ENCODE measurements around the gene MCM5.
"Not testable (repeated sequence)": the region's sequence is repeated elsewhere in the genome, so short reads cannot be mapped to it uniquely, and the experiment has no call there.

MCM5 gene

DNA sequence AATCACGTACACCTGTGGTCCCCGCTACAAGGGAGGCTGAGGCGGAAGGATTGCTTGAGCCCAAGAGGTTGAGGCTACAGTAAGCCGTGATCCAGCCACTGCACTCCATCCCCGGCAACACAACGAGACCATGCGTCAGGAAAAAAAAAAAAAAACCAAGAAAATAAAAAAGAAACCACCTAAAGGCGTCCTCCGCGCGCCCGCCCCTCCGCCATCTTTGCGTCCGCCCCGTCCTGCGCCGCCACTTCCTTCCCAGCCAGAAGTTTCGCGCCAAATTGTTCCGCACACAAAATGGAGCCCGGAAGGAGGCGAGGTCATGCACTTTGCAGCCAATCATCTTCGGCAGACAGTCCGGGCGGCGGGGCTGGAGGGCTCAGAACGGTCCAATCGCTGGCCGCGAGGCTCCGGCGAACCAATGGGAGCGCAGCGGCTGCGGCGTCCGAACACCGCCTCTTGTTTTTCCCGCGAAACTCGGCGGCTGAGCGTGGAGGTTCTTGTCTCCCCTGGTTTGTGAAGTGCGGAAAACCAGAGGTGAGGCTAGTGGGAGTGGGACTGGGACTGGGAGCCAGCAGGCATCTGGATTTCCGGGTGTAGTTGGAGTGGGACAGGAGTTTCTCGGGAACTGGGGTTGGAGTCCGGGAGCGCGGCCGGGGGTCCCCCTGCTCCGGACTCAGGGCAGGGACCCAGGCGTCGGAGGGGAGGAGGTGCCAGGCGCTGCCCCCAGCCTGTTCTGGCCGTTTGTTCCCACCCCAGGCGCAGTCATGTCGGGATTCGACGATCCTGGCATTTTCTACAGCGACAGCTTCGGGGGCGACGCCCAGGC lies at the start of gene MCM5:
MCM5 (plus strand) TSS at position 463 of the 823 bp plus-strand sequence; CDS start at position 762, 299 bp downstream.
- DNase-seq, result peak; percentile 27

DNA sequence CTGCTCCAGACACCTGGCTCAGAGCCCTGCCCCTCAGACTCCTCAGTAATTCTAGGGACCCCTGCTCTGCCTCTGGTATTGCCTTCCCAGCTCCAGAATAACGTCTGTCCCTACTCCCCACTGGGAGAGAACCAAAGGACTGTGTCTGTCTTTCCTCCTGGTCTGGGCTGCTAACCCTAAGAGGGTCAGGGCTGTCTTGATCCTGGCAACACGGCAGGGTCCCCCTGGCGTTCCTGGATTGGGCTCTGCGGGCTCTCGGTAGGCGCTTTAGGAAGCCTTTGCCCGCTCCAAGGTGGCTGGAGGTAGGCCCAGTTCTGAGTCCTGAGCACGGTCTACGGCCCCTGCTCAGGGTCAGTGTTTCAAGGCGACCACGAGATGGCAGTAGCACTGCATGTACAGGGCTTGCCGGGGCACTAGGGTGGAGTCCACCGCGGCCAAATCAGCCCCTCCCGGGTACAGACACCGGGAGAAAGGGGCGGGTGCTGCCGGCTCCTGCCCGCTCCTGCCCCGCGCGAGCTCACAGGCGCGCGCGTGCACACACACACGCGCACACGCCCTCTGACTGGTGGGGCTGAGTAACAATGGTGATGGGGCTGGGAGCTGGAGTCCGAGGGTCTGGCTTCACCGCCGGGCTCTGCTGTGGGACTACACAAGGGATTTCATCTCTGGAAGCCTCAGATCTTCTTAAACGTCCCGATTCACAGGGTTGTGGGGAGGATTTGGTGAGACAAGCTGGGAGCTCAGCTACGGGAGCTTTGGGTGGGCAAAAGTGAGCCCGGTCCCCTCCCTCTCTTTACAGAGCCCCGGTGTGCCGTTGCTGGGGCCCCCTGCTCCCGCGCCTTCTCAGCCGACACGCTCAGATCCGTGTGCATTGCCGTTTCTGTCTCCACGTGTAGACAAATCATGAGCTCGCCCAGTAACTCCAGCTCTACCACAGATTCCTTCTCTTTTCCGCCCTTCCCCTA lies 49.1 kb upstream of the MCM5 start:
- peak; percentile 27 for DNase-seq

DNA sequence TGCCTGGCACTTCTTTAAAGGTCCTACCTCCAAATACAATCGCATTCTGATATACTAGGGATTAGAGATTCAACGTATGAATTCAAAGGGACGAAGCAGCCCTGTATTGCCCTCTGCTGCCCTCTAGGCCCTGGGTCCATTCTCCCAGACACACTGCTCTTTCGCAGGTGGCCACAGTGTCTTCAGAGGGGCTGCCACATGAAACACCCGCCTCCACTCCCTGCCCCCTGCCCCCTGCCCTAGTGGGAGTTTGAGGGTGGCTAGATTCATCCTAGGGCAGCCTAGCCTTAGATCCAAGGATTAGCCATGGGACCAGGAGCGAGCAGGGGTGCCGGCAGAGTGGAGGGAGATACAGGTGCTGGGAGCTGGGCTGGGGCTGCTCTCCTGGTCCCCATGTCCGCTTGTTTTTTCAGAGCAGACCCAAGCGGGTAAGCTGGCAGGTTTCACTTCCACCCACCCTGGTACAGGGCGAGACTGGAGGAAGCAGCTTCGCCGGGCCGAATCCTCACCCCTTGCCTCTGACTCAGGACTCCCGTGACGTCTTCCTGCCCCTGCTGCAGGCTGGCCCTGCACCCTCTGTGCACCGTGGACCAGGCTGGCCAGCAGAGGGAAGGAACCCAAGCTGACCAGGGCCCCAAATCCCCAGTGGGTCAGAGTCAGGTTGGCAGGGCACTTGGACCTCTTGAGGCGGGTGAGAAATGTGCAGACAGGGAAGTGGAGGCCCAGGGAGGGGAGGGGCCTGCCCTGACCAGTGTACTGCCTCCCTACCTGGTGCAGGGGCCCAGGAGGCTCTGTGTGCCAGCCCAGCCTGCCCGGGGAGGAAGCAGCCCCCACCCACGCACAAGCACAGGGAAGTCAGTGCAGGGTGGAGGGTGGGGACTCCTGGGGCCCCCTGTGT lies 47.5 kb upstream of the MCM5 start:
- no peak for DNase-seq

DNA sequence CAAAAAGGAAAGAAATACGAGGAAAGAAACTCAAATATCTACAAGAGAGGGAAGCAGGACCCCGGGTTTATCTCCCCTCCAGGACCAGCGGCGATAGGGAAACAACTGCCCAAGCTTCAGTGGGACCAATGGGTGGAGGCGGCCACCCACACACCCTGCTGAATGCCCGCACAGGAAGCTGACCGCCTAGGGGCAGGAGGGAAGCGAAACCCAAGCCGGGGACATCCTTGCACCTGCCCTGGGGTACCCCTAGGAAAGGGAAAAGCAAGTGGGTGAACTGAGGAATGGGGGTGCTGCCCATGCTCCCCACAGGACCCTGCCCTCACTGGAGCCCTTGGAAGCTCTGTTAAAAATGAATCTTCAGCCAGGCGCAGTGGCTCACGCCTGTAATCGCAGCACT lies 46.6 kb upstream of the MCM5 start:
- DNase-seq, result no peak

DNA sequence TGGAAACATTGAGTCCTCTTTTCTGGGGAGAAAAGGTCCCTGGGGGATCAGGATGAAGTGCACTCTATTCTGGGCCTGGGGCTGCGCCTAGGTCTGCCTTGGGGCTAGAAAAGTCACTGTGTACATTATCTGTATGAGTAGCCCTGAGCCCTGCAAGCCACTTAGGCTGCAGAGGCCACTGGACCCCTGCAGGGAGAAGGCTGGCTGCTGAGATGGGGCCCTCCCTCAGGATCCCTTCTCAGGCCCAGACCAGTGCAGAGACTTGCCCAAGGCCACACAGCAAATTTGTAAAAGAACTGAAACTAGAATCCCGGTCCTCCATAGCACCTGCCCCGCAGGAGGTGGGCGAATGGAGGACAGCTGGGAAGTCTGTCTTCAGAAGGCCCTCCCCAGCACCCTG lies 45.9 kb upstream of the MCM5 start:
- no peak for DNase-seq

DNA sequence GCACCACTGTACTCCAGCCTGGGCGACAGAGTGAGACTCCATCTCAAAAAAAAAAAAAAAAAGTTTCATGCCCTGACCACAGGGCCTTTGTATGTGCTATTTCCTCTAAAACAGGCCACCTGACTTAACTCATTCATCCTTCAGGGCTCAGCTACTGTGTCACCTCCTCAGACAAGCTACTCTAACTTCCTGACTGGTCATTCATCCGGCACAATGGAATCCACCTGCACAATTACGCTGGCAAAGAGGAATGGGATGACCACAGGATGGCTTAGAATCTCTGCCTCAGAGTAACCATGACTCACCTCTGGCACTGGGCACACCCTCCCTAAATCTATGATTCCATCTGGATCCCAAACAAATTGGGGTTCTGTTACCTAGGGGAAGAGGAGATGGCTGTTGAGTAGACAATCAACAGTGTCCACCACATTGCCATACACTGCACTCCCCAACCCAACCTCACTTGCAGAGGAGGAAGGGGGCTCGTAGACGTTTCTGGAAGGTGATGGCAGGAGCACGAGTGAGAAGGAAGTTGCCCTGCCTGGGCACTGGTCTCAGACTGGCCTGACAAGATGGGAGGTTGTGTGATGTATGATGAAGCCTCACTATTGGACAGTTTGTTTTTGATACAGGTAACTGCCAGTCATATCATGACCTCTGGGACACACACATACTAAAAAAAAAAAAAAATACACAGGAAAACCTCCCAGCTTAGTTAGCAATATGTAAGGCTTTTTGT lies 41.9 kb upstream of the MCM5 start:
- DNase-seq, result no peak

DNA sequence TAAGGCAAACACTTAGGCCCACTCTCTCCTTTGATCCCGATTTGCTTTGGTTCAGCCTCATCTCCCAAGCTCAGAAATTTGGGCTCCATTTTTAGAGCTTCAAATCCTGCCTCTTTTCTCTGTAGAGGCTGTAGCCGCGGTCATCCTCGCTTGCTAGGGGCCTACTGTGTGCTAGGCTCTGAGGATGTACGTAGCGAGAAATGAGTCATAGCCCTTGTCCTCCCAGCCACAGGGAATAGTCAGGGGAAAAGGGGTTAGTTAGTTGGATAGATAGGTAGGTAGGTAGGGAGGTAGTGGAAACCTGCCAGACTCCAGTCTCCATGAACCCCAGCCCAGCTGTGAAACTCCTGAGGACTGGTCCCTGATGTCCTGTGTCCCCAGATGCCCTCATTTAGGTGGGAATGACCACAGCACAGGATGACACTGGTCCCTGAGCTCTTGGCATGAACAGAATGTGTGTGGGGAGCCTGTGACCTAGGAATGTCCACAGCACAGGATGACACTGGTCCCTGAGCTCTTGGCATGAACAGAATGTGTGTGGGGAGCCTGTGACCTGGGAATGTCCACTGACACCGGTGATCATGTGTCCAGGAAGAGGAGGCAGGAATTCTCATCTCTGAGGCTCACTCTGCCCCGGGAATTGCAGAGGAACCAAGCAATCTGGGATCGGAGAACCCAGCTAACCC lies 40.4 kb upstream of the MCM5 start:
- no peak for DNase-seq

DNA sequence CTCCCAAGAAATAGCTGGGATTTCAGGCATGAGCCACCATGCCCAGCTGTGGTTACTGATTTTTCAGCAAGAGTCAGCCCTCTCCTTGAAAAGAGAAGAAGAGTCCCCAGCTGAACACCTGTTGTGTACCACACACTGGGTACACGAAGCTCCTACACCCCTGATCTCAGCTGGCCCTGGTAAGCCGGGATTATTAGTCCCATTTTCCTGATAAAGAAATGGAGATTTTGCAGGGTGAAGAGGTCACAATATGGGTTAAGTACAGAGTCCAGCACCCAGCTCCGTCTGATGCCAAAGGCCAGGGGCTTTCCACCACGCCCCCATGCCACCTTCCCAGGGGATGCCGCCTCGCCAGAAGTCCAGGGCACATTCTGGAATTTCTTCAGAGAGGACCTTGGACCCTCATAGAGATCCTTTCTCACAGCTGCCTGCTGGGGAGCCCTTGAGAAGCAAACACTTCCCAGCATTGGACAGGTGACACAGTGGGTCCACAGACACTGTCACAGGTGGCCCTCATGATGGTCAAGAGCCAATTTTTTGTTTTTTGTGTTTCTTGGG lies 38.9 kb upstream of the MCM5 start:
- DNase-seq, result no peak

DNA sequence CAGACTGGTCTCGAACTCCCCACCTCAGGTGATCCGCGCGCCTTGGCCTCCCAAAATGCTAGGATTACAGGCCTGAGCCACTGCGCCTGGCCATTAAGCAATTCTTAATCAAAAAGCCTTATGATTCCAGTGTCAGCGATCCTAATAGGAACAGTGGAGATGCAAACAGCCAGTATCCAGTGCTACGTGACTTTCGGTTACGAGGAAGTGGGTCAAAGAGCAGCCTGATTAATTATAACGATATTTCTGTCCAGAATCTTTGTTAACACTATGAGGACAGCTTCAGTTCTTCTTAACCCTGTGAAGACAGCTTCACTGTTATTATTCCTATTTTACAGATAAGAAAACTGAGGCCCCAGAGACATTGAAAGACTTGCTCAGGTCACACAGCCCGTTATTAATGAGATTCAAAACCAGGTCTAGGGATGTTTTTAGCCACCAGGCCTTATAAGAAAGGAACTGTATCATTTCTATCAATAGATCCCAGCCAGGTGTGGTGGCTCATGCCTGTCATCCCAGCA lies 36.3 kb upstream of the MCM5 start:
- DNase-seq, result no peak

DNA sequence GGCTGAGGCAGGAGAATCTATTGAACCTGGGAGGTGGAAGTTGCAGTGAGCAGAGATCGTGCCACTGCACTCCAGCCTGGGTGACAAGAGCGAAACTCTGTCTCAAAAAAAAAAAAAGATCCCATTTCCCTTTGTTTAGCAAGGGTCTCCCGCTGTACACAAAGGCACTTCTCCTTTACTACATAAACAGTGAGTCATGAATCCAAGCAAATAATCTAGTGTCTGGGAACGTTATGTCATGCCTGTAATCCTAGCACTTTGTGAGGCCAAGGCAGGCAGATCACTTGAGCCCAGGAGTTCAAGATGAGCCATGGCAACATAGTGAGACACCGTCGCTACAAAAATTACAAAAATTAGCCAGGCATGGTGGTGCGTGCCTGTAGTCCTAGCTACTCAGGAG lies 35.7 kb upstream of the MCM5 start:
- DNase-seq, result not testable (repeated sequence)

DNA sequence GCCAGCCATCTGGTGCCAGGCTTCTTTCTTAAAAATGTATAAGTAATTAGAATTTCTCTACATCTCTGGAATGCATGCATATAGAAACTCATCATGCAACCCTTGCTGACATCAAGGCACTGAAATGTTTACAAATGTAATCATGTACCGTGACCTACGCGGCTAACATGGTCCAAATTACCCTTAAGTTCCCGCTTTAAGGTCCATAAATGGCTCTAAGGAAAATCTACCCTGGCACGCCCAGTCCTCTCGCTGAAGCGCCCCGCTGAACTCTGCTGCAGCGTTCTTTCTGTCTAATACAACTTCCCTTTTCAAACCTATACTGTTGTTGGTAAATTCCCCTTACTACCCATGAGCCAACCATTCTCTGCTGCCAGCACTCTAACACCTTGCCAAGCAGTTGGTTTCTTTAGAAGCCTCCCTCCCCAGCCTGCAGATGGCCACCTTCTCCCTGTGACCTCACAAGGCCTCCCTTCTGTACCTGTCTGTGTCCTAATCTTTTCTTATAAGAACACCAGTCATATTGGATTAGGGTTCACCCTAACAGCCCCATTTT lies 32.5 kb upstream of the MCM5 start:
- DNase-seq, result no peak

DNA sequence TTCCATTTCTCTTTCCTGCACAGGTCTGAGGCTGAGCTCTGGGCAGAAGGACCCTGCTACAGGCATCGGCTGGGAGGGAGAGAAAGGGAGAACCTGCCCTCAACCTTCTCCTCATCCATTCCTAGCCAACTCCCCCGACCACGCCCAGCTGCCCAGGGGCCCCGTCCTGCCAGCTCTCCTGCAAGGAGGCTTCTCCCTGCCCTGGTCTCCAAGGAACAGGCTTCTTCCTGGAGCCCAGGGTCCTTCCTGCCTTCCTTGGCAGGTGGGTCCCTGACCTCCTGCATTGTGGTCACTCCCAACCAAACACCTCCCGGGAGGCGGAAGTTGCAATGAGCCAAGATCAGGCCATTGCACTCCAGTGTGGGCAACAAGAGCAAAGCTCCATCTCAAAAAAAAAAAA lies 31.6 kb upstream of the MCM5 start:
- no peak for DNase-seq

DNA sequence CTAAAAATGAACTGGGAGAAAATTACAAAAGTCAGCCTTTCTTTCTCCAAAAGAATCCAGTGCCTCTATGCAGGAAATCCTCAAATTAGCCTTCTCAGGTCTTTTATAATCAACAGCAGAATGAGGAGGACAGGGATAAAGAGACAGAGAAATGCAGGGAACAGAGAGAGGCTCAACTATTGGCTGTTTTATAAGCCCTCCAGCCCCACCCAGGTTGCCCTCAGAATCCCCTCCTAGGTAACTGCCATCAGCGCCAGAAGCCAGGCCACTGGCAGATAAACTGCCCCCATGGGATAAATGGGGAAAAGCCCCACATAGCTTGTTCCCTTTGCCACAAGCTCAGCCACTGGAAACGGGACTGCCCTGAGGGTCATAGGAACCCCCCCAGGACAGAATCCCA lies 29.9 kb upstream of the MCM5 start:
- DNase-seq, result no peak

DNA sequence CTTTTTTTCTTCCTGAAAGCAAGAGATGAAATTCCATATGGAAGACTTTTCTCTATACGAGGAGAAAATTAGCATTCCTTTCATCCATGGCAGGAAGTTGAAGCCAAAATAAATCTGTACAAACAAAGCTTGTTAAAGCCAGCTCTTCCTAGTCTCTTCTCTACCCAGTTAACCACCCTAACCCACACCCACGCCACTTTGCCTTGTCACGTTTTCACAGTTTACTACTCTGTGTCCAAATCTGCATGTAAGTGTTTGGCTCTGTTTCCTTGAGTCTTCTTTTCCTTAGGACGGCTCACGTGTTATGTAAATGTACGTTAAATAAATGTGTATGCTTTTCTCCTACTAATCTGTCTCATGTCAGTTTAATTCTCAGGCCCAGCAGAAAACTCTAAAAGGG lies 26.2 kb upstream of the MCM5 start:
- no peak for DNase-seq

DNA sequence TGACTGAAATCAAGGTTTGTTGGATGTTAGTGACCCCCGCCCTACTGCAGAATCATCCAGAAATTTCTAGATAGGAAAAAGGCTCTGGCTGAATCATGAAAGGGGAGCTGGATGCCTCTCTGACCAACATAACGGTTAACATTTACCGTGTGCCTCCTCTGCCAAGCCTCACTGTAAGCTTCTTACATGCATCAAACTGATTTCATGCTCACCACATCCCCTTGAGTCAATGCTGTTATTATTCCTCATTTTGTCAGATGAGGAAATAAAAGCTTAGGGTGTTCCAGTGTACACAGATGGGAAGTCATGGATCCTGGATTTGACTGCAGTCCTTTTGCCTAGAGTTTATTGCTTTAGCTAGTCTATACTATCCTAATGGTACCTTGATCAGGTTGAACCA lies 24.9 kb upstream of the MCM5 start:
- DNase-seq, result no peak

DNA sequence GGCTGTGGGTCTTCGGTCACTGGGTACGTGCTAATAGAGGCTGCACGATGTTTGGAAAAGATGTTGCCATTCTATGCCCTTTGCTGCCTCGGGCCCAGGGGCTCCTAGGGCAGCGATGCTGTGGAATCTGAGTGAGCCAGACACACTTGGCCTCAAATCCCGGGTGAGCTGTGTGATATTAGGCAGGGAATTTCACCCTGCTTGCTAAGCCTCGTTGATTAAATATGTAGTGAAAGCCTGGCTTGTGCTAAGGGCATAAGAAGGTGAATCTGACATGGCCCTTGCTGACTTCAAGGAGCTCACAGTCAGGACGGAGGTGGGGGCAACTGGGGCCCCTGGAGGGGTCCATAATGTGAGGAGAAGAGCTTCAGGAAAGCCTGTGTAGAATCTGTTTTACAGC lies 24.4 kb upstream of the MCM5 start:
- no peak for DNase-seq

DNA sequence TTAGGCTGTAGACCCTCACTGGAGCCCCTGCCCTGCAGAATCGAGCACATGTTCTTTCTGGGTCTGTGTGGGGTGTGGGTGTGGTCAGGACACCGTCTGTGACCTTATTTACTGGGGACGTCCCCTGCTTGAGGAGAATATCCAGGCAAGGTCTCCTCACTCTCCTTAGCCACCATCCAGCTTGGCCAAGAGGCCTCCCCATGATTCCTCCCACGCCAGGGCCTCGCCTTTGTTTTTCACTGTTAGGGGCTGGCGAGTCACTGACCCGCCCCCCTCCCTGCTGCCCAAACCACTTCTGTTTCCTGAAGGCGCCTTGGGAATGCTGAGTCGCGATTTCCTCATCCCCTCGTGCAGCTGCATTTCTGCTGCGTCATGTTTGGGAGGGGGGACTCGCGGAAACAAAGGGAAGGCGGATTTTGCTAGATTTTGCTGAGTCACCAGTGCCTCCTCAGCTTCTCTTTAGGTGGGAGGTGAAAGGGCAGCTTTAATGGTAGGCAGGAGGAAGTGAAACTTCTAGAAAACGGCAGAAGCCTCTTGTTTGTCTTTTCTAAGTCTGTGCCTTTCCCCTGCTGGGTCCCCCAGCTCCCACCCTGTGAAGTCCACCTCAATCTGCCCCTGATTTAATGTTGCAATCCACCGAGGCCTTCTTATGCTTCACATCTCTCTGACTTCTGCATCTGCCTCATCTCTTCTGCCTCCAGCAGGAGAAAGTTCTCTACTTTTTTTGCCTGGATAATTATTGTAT lies 23.0 kb upstream of the MCM5 start:
- DNase-seq, result no peak

DNA sequence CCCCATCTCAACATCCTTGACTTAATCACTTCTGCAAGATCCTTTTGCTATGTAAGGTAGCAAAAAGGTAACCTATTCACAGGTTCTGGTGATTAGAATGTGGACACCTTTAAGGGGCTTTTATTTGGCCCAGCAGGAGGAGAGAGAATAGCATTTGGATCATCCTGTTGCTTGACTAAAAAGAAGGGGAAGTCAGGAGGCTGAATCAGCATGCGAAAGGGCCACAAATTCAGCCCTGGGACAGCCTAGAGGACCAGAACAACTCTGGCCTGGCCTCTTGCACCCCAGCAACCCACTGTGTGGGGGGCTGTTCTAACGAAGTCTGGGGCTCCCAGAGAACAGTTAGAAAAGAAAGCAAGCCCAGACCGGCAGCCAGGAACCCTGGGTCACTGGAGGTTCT lies 22.2 kb upstream of the MCM5 start:
- DNase-seq, result no peak

DNA sequence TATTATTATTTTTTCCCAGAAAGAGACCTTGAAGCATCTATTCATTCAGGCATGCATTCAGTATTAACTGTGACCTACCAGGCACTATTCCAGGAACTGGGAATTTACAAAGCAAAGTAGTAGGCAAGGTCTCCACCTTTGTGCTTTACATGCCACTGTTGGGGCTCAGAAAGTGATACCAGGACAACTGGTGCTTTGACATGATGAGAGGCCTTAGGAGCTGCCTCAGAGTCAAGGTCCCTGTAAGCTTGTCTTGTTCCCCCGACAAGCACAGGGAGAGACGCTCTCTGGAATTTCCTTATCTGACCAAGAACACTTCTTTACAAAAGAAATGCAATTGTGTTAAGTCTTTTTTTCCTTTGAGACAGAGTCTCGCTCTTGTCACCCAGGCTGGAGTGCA lies 21.3 kb upstream of the MCM5 start:
- no peak for DNase-seq

Data from NCI-H187 treated with DMSO at 0.1 percent for 48 hours (cell line).